SU-DHL-6 (cell line): ENCODE data around the gene TCTN2.

Experiments
- CTCF ChIP-seq: fragments of 200-600 bp; sonication (generic); IDR thresholded peaks from one replicate; pipeline ENCODE4 v1.5.1; 2017; ENCODE audit warnings: antibody characterized with exemption, mild to moderate bottlenecking, low read length, moderate library complexity; ENCODE audit not compliant: insufficient read depth, poor library complexity, severe bottlenecking
- EZH2phosphoT487 ChIP-seq: fragments of 200-600 bp; sonication (generic), shearing (Covaris generic); conservative IDR thresholded peaks from 2 replicates; pipeline ENCODE4 v1.6.1; 2018; ENCODE audit warnings: mild to moderate bottlenecking, antibody characterized with exemption, low read length, moderate library complexity, mixed read lengths

DNA sequence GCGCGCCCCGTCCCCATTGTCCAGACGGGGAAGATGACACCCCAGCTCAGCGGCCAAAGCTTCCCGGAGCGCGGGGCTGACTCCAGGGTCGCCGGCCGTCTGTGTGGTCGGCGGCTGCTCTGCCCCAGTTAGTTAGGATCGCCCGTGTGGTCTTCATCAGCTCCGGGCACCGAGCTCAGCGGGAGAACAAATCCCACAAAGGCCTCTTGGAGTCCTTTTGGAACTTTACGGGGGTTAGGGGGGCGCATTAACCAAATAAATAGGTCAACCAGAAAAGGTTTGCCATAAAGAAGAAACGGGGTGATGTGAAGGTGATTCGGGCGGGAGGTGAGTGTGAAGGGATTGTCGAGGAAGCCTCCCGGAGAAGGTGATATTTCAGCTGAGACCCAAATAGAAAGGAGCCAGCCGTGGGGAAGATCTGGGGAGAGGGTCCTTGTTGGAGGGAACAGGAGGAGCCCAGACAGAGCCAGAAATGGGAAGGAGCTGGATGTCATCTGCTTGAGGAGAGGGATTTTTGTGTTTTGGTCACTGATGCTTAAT is 41.9 kb downstream of the TCTN2 start:
- TF ChIP-seq CTCF, result no peak
- no peak for TF ChIP-seq EZH2phosphoT487
